HG03066 (cell line): Measurements from ENCODE around the gene SRGAP3.
"Not testable (repeated sequence)": the region's sequence is repeated elsewhere in the genome, so short reads cannot be mapped to it uniquely, and the experiment has no call there.

Experiments
- ATAC-seq: cut with Tn5 transposase; IDR thresholded peaks from one replicate; pipeline ENCODE4 v1.9.1; 2021; ENCODE audit warnings: low read depth; ENCODE audit not compliant: unreplicated experiment

The SRGAP3 gene

DNA sequence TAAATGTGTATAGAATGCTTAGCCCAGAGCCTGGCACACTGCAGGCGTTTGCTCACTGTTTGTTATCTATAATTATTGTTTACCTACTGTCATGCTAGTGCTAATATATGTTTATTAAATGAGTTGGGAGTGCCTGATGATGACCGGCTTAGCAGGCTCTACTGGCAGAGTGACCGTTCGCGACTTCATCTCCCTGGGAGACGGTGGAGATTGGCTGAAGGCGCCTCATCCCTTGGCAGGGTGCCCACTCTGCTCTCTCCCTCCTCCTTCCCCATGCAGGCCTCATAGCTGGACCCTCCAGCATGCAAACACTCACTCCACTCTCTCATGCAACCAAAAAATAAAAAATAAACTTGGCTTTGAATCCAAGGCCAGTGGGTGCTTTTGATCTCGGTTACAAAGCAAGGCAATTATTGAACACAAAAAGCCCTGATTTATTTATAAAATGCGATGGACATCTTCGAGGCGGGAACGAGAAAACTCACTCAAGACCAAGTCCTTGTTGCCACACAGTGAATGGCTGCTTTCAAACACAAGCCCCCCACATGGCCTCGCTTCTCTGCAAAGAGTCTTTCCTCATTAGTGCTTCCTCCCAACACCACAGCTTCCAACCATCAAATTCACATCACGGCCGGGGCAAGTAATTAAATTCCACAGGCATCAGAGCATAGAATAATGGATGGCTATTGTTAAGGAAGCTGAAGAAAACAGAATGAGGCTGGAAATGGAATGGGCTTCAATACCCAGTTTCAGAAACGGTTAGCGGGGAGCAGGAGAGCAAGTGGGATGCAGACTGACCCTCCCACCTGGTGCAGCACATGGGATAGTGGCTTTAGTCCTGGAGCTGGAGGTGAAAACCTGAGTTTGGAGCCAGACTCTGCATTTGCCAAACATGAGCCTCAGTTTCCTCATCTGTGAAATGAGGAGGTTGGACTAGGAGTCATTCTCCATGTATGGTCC, 150.4 kb downstream of the SRGAP3 start:
- ATAC-seq = no peak

DNA sequence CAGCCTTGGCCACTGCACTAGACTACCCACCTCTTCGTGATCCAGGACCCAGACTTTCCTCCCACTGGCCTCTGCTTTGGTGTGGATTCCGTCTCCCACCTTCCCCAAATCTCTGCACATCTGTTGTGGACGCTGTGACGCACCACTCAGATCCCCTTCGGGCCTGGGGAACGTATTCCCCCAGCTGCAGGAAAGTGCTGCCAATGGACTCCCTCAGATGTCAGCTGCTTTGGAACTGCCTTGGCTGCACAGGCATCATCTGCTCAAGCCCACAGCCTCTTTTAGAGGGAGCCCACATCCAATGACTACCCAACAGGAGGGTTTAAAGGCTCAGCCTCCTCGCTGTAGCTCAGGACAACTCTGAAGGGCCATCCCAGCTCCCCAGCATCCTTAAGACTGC, 152.0 kb downstream of the SRGAP3 start:
- ATAC-seq = no peak

DNA sequence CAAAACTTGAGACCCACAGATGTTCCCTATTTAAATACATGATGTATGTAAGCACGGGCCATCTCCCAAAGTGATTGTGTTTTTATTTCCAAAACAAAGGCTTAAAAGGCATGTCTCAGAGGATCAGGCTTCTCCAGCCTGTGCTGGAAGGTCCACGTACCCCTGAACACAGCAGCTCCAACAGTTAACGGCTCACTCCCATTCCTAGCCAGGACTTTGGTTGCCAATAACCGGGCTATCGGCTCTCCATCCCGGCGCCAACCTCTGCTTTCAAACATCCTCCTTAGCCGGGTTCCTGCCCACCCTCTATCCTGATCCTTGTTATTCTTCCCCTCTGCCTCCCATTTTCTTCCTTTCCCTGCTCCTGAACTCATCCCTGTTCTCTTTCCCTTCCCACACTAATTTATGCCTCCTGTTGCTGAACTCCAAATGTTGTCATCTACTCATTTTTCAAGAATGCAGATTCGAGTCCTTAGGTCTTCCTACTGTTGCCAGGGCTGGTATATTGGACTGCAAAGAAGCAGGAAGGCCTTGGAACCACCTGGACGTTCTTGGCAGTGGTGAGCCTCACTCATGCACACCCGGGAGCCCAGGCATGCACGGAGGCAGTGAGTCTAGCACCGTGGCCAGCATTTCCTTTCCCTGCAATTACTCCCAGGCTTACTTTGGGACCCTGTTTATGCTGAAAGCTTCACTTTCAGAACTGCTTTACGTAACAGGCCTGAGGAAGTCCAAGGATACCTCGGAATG, 157.8 kb downstream of the SRGAP3 start:
- no peak for ATAC-seq

DNA sequence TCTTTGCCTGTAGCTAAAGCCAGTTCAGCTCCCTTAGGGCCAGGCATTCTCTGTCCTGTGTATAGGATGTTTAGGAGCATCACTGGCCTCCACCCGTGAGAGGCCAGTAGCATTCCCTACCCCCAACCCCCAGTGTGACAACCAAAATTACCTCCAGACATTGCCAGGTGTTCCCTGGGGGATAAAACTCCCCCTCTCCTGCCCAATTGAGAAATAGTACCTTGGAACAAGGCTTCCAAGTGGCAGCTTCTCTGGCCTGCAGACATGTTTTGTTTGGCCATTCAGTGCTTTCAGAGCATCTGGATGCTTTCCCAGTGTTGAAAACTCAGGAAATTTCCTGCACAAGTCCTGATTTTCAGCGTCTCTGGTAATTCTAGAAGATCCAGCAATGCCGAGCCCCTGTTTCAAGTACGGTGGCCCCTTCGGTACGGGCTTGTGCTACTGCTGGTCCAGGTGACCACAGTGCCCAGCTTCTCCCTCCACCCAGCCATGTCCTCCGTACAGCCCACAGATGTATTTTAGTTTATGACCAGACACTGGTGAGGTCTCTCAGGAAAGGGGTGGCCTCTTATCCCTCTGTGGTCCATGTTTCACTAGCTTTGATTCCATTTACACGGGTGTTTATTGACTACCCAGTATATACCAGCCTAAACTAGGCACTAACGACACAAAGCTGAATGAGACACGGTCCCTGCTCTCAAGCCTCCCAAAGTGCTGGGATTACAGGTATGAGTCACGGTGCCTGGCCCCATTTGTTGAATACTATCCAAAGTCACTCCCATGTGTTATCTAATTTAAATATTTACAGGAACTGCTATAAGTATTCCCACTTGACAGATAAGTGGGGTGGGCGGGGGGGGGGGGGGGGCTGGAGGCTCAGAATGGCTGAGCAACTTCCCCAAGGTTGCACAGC, 160.7 kb downstream of the SRGAP3 start:
- ATAC-seq = no peak

- ATAC-seq = no peak
These were observed 161.5 kb downstream of the SRGAP3 start for GRCh38 chr3:9087831-9088413.

- not testable (repeated sequence) for ATAC-seq
These were observed 164.0 kb downstream of the SRGAP3 start for GRCh38 chr3:9085428-9085827.

GRCh38 chr3:9081184-9081818, 168.1 kb downstream of the SRGAP3 start:
- no peak for ATAC-seq

DNA sequence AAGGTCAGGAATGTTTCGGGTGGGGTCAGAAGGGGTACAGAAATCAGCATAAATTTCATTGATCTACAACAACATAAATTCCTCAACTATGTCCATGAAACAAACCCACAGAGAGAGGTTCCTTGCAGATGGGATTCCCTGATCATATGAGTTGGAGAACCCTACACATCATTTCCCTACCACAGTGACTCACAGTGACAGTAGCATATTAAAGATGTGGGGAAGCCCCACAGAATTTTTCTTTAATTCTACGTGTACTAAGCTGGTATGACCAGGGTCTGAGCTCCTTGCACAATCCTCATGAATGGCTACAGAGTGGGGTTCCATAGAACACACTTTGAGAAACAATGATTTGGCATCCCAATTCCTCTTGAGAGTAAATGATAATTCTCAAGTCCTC, 169.3 kb downstream of the SRGAP3 start:
- no peak for ATAC-seq

- ATAC-seq = no peak
These were observed 169.8 kb downstream of the SRGAP3 start for GRCh38 chr3:9079676-9080075.

DNA sequence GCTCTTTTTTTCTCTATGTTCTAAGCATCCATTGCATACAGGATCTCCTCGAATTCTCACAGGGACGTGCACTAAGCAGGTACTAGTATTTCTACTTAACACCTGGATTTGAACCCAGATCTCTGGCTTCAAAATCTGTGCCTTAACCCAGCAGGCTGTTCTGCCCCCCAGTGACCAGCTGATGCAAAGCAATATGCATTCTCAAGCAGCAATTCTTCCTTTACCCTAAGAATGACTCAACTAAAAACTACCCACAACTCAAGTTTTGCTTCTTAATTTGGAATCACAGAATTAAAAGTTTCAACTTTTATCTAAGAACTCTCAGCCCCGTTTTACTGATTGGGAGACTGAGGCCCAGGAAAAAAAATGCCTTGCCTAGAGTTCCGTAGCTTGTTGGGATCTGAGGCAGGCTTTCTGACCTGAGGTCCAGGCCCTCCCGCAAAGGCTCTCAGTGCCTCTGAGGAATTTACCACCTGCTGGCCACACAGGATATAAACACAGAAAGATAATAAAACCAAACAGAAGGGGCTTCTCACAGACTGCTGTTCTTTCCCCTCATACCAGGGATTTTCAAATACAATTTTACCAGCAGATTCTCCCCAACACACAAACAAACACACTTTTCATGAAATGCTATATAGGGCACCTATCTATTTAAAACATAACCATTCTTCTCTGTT, 170.7 kb downstream of the SRGAP3 start:
- no peak for ATAC-seq

GRCh38 chr3:9077029-9077428, 172.4 kb downstream of the SRGAP3 start:
- ATAC-seq = no peak

- ATAC-seq = no peak
These were observed 173.7 kb downstream of the SRGAP3 start for GRCh38 chr3:9075762-9076161.

DNA sequence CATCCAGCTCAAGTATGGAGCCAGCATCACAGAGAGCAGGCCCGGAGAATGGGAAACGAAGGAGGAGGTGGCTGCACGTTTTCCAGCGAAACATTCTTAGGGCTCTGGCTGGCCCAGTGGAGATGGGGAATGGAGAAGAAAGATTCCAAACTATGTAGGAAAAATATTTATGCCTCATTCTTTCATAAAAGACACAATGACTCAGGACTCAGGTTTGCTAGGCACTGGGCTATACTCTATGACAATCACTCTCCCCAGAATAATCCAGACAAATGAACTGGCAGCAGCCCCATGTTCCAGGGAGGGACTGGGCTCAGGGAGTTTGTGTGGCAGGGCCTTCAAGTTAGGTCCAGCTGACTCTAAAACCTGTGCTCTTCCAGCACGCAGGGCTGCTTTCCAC, 175.4 kb downstream of the SRGAP3 start:
- ATAC-seq = no peak

GRCh38 chr3:9072667-9073009, 176.8 kb downstream of the SRGAP3 start:
- no peak for ATAC-seq

GRCh38 chr3:9071936-9072666, 177.3 kb downstream of the SRGAP3 start:
- ATAC-seq = no peak

DNA sequence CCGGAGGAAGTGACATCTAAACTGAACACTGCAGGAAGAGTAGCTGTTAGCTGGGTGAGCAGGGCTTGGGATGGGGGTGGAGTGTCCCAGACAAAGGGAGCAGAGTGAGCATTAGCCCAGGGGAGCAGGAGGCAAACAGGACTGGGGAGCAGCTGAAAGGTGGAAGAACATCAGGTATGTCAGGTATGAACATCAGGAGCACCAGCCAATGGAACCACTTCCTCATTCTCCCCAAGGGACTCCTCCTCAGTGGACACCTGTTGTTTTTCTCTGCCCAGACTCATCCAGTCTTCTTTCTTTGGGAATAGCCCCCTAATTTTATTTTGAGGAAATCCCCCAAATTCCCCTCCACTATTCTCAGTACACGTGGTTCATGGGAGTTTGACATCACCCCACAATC, 178.5 kb downstream of the SRGAP3 start:
- no peak for ATAC-seq

- ATAC-seq = no peak
These were observed 179.5 kb downstream of the SRGAP3 start for GRCh38 chr3:9069971-9070370.

DNA sequence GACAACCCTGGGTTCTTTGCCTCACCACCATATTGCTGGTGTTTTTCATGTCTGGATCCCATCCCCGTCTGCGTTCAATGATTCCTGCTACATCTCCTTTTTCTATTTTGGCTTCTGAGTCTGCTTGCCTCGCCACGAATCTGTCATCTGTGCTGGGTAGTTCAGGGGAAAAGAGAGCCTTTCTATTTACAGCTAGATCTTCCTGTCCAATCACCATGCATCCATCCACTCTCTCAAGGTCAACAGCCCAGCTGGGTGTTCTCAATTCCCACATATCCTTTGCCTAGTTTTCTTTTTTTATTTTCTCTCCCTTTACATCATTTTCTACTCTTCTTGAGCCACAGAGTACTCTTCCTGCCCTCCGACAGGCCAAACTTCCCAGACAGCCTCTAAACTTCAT, 181.4 kb downstream of the SRGAP3 start:
- no peak for ATAC-seq
